HCT116 (cell line): Measurements from ENCODE around the gene PRKCZ. TPM values are rescaled to one million over a fixed set of nuclear protein-coding genes. Genes with fewer than 3 reads are reported as not detected.

Experiments used
- ATAC-seq: fragments of 200-7000 bp; cut with Tn5 transposase; 2 replicates; pipeline ENCODE4 v1.9.1; 2020; ENCODE audit warnings: mild to moderate bottlenecking, moderate library complexity
- BruUV-seq: library from RNA; stranded (reverse); fragments of 400-500 nt; replicated peaks from 2 replicates; lab custom pipeline; 2021; lab: Mats Ljungman, UMichigan
- CTCF ChIA-PET: fragments of 300-600 bp; sonication (Branson Sonifier 250); formaldehyde crosslinking; loops from one replicate; lab custom pipeline; 2021; ENCODE audit warnings: antibody characterized with exemption; lab: Charles Lee
- POLR2A ChIA-PET: fragments of 300-600, 350-600 bp; sonication (Branson Sonifier 250); formaldehyde crosslinking; loops from one replicate; lab custom pipeline; 2021; ENCODE audit warnings: antibody characterized with exemption; lab: Charles Lee
- RAD21 ChIA-PET, 2 experiments: fragments of 300-600 bp; sonication (Branson Sonifier 250); formaldehyde crosslinking; loops; one replicate each; lab custom pipeline; 2023; ENCODE audit warnings: low total read pairs in 2 of 2; ENCODE audit not compliant: uncharacterized antibody in 2 of 2, unreplicated experiment in 2 of 2, low non-redundant PET in 1 of 2; lab: Charles Lee
- DNase-seq: peaks from one replicate; pipeline ENCODE4 v3.0.0-alpha.2; 2010; ENCODE audit warnings: low read depth, low spot score
- H2AFZ ChIP-seq: fragments of 200-600 bp; shearing (Covaris generic), sonication (generic); 2 replicates; pipeline ENCODE4 v1.6.1; 2017; ENCODE audit warnings: low read depth, mixed run types, mixed read lengths, antibody characterized with exemption, low read length; ENCODE audit not compliant: poor library complexity, severe bottlenecking
- H3K27ac ChIP-seq: 2 replicates; pipeline ENCODE4 v1.5.1; 2012; ENCODE audit warnings: low read depth, low read length
- H3K27me3 ChIP-seq: fragments of 200-600 bp; sonication (generic); 2 replicates; pipeline ENCODE4 v1.6.1; 2016; ENCODE audit warnings: mixed run types, low read length, mixed read lengths; ENCODE audit not compliant: insufficient read depth
- H3K36me3 ChIP-seq, 2 experiments: fragments of 200-500 bp in 1 of 2; fragments of 200-600 bp in 1 of 2; sonication (Bioruptor generic) in 1 of 2; sonication (generic) in 1 of 2; 2 replicates each; pipeline versions ENCODE4 v1.5.1 to v1.6.1; 2014 to 2016; ENCODE audit warnings: low read length in 2 of 2, inconsistent platforms in 1 of 2, mixed read lengths in 1 of 2, mixed run types in 1 of 2; ENCODE audit not compliant: insufficient read depth in 2 of 2, control insufficient read depth in 1 of 2
- H3K4me1 ChIP-seq, 2 experiments: fragments of 200-600 bp in 1 of 2; sonication (generic) in 1 of 2; 2 replicates each; pipeline versions ENCODE4 v1.5.1 to v1.6.1; 2012 to 2017; ENCODE audit warnings: low read length in 2 of 2, inconsistent platforms in 1 of 2, mild to moderate bottlenecking in 1 of 2, mixed read lengths in 1 of 2, mixed run types in 1 of 2, moderate library complexity in 1 of 2; ENCODE audit not compliant: insufficient read depth in 2 of 2, control insufficient read depth in 1 of 2
- H3K4me2 ChIP-seq: fragments of 200-600 bp; sonication (generic); 2 replicates; pipeline ENCODE4 v1.6.1; 2017; ENCODE audit warnings: mixed run types, low read length, mixed read lengths
- H3K4me3 ChIP-seq, 2 experiments: fragments of 200-600 bp in 1 of 2; sonication (generic) in 1 of 2; replicated peaks in 1 of 2; 2 replicates each; pipeline ENCODE4 v1.5.1; 2011 to 2016; ENCODE audit warnings: low read length in 2 of 2, control low read depth in 1 of 2, low read depth in 1 of 2, mild to moderate bottlenecking in 1 of 2, mixed read lengths in 1 of 2, mixed run types in 1 of 2
- H3K79me2 ChIP-seq: fragments of 200-600 bp; sonication (generic); 2 replicates; pipeline ENCODE4 v1.6.1; 2017; ENCODE audit warnings: mild to moderate bottlenecking, mixed run types, low read length, moderate library complexity, mixed read lengths; ENCODE audit not compliant: insufficient read depth
- H3K9ac ChIP-seq: fragments of 200-600 bp; sonication (generic); 2 replicates; pipeline ENCODE4 v1.6.1; 2016; ENCODE audit warnings: low read length, mixed read lengths
- H3K9me2 ChIP-seq: fragments of 200-600 bp; sonication (generic), shearing (Covaris generic); 2 replicates; pipeline ENCODE4 v1.6.1; 2017; ENCODE audit warnings: mixed run types, mild to moderate bottlenecking, moderate library complexity; ENCODE audit not compliant: insufficient read depth
- H3K9me3 ChIP-seq, 2 experiments: fragments of 200-500 bp in 1 of 2; fragments of 200-600 bp in 1 of 2; sonication (Bioruptor generic) in 1 of 2; sonication (generic) in 1 of 2; 2 replicates each; pipeline ENCODE4 v1.6.1; 2014 to 2017; ENCODE audit warnings: low read length in 2 of 2, mixed read lengths in 2 of 2, inconsistent platforms in 1 of 2, low read depth in 1 of 2, mild to moderate bottlenecking in 1 of 2, mixed run types in 1 of 2, moderate library complexity in 1 of 2; ENCODE audit not compliant: control insufficient read depth in 1 of 2, insufficient read depth in 1 of 2
- H4K20me1 ChIP-seq: fragments of 200-600 bp; sonication (generic), shearing (Covaris generic); 2 replicates; pipeline ENCODE4 v1.6.1; 2017; ENCODE audit warnings: mixed run types, mild to moderate bottlenecking, moderate library complexity; ENCODE audit not compliant: insufficient read depth
- CBX3 ChIP-seq: IDR thresholded peaks from 2 replicates; pipeline ENCODE4 v1.6.1; 2012; ENCODE audit warnings: low read depth
- CEBPB ChIP-seq: IDR thresholded peaks from 2 replicates; pipeline ENCODE4 v1.6.1; 2012; ENCODE audit warnings: low read depth
- EGR1 ChIP-seq: IDR thresholded peaks from 2 replicates; pipeline ENCODE4 v1.6.1; 2012; ENCODE audit warnings: low read depth
- ELF1 ChIP-seq: IDR thresholded peaks from 2 replicates; pipeline ENCODE4 v1.6.1; 2012; ENCODE audit warnings: low read depth, borderline replicate concordance
- EZH2 ChIP-seq: fragments of 200-600 bp; sonication (generic); IDR thresholded peaks from 2 replicates; pipeline ENCODE4 v1.6.1; 2017; ENCODE audit warnings: antibody characterized with exemption, mixed run types
- FOSL1 ChIP-seq: IDR thresholded peaks from 2 replicates; pipeline ENCODE4 v1.6.1; 2012; ENCODE audit warnings: low read depth
- JUND ChIP-seq: IDR thresholded peaks from 2 replicates; pipeline ENCODE4 v1.6.1; 2012
- POLR2A ChIP-seq: IDR thresholded peaks from 2 replicates; pipeline ENCODE4 v1.7.0; 2011; ENCODE audit warnings: borderline replicate concordance; ENCODE audit not compliant: insufficient read depth, insufficient read length; ENCODE audit errors: extremely low read depth
- POLR2AphosphoS5 ChIP-seq: IDR thresholded peaks from 2 replicates; pipeline ENCODE4 v1.6.1; 2011; ENCODE audit warnings: mild to moderate bottlenecking, low read depth, low read length, moderate library complexity
- SIN3A ChIP-seq: IDR thresholded peaks from 2 replicates; pipeline ENCODE4 v1.6.1; 2012; ENCODE audit warnings: low read depth
- SP1 ChIP-seq: IDR thresholded peaks from 2 replicates; pipeline ENCODE4 v1.6.1; 2012; ENCODE audit warnings: low read depth
- SRF ChIP-seq: IDR thresholded peaks from 2 replicates; pipeline ENCODE4 v1.6.1; 2012; ENCODE audit warnings: low read depth
- TCF7L2 ChIP-seq: IDR thresholded peaks from 2 replicates; pipeline ENCODE4 v1.7.0; 2011; ENCODE audit warnings: borderline replicate concordance, inconsistent platforms; ENCODE audit not compliant: insufficient read depth, insufficient read length; ENCODE audit errors: extremely low read depth
- YY1 ChIP-seq: IDR thresholded peaks from 2 replicates; pipeline ENCODE4 v1.6.1; 2011; ENCODE audit warnings: low read length, low read depth, moderate library complexity, mild to moderate bottlenecking; ENCODE audit not compliant: insufficient replicate concordance; ENCODE audit errors: extremely low read depth
- ZNF274 ChIP-seq: fragments of 200-500 bp; sonication (Bioruptor generic); IDR thresholded peaks from 2 replicates; pipeline ENCODE4 v1.6.1; 2014; ENCODE audit warnings: mild to moderate bottlenecking, low read depth, low read length, inconsistent platforms
- intact Hi-C: fragments of 100-400 bp; cut with micrococcal nuclease; formaldehyde crosslinking; loops from 2 replicates; pipeline ENCODE4 v1.10.0; 2022
- total RNA-seq: library from RNA; stranded (reverse); gene quantifications from one replicate; pipeline ENCODE4 v1.2.1, GENCODE V29; 2021; ENCODE audit not compliant: unreplicated experiment
- TF ChIP-seq, protein P1 (sequence below): IDR thresholded peaks from 2 replicates; pipeline ENCODE4 v1.6.1; 2012
- TF ChIP-seq, protein P2 (sequence below): IDR thresholded peaks from 2 replicates; pipeline ENCODE4 v1.6.1; 2011; ENCODE audit warnings: mild to moderate bottlenecking, low read length, moderate library complexity; ENCODE audit not compliant: insufficient replicate concordance; ENCODE audit errors: extremely low read depth
- TF ChIP-seq, protein P3 (sequence below), 3 experiments: fragments of 200-600 bp in 1 of 3; sonication (generic) in 1 of 3; IDR thresholded peaks in 2 of 3; conservative IDR thresholded peaks in 1 of 3; 2 replicates each; pipeline ENCODE4 v1.5.1; 2012 to 2017; ENCODE audit warnings: low read depth in 2 of 3, low read length in 2 of 3, antibody characterized with exemption in 1 of 3, borderline replicate concordance in 1 of 3, control low read depth in 1 of 3, mild to moderate bottlenecking in 1 of 3, mixed read lengths in 1 of 3, mixed run types in 1 of 3, moderate library complexity in 1 of 3; ENCODE audit not compliant: insufficient read depth in 1 of 3

PRKCZ gene
- total RNA-seq, 1 experiment from 2014 or later, result 46.8 TPM

DNA sequence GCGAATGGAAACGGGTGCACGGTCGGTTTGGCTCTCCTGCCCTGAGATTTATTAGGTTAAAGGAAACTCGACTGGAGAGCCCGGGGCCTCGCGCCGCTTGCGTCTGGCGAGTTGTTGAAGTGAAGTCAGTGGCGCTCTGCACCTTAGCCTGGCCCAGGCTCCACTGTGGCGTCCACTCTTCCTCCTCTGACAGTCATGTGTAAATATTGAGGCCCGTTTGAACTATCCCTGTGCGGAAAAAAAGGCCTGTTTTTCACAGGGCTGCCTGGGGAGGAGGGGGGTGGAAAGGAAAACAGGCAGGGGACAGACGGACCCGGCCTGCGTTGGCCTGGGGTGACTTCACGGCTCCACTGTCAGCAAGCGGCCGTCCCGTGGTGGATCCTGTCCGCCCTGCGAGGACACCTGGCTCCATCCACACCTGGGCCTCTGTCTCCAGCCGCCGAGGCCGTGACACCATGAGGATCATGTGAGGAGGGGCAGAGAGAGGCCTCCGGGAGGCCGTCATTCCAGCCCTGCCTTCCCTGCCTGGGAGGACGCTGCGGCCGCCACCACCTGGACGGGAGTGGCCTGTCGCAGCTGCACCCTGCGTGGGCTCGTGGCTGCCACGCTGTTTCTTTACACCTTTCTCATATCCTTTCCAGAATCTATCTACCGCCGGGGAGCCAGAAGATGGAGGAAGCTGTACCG lies 84.6 kb downstream of the PRKCZ start (continued):
- TF ChIP-seq EGR1, result no peak
- TF ChIP-seq SP1, result no peak
- no peak for TF ChIP-seq FOSL1

DNA sequence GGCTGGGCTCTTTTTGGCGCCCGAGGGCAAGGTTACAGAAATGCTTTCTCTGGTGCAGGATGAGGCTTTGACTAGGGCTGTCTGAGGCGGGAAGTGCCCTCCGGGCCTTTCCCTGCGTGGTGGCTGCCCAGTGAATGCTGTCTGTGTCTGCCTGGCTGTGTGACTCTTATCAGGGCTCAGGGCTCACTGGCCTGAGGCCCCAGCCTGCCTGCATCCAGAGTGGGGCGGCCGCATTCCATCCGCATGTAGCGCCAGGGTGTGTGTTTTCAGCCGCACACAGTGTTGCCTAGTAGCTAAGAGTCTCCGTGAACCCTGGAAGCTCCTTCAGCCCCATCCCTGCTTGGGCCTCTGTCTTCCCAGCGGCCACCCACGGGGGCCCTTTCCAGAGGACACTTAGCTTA lies 85.2 kb downstream of the PRKCZ start:
- Histone ChIP-seq H3K9me2 (no peaks in the 10 kb centered on the region), H3K27me3 (no peaks in the 10 kb centered on the region), H3K4me1 (peaks cover 24 to 64% of the 10 kb centered on the region in 2 experiments), H2AFZ (no peak overlapping the region), H3K9me3 (no peaks in the 10 kb centered on the region), H3K36me3 (no peaks in the 10 kb centered on the region), H3K4me3 (no peak overlapping the region), H3K27ac (no peak overlapping the region), H3K79me2 (peaks cover 9% of the 10 kb centered on the region; the same call in 1 of the 2 replicates), H3K9ac (peak overlapping the region; percentile 17; the same call in 1 of the 2 replicates), H3K4me2 (peak overlapping the region; percentile 27), H4K20me1 (no peaks in the 10 kb centered on the region)
- POLR2A ChIA-PET, result no interaction called here
- DNase-seq (no peak), ATAC-seq (no peak)
- intact Hi-C loops, result no loop called here
- BruUV-seq, result no TSS peak
- RAD21 ChIA-PET, result no interaction called here
- CTCF ChIA-PET, result no interaction called here
- TF ChIP-seq, protein P1, sequence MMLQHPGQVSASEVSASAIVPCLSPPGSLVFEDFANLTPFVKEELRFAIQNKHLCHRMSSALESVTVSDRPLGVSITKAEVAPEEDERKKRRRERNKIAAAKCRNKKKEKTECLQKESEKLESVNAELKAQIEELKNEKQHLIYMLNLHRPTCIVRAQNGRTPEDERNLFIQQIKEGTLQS, result no peak
- TF ChIP-seq YY1 (no peak), JUND (no peak), EZH2 (no peak), ELF1 (no peak), TCF7L2 (no peak), EGR1 (no peak), CBX3 (no peak), SP1 (no peak), POLR2A (no peak), ZNF274 (no peak), SIN3A (no peak), SRF (no peak), CEBPB (no peak), POLR2AphosphoS5 (no peak)
- TF ChIP-seq, protein P2, sequence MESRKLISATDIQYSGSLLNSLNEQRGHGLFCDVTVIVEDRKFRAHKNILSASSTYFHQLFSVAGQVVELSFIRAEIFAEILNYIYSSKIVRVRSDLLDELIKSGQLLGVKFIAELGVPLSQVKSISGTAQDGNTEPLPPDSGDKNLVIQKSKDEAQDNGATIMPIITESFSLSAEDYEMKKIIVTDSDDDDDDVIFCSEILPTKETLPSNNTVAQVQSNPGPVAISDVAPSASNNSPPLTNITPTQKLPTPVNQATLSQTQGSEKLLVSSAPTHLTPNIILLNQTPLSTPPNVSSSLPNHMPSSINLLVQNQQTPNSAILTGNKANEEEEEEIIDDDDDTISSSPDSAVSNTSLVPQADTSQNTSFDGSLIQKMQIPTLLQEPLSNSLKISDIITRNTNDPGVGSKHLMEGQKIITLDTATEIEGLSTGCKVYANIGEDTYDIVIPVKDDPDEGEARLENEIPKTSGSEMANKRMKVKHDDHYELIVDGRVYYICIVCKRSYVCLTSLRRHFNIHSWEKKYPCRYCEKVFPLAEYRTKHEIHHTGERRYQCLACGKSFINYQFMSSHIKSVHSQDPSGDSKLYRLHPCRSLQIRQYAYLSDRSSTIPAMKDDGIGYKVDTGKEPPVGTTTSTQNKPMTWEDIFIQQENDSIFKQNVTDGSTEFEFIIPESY, result no peak
- TF ChIP-seq, protein P3, sequence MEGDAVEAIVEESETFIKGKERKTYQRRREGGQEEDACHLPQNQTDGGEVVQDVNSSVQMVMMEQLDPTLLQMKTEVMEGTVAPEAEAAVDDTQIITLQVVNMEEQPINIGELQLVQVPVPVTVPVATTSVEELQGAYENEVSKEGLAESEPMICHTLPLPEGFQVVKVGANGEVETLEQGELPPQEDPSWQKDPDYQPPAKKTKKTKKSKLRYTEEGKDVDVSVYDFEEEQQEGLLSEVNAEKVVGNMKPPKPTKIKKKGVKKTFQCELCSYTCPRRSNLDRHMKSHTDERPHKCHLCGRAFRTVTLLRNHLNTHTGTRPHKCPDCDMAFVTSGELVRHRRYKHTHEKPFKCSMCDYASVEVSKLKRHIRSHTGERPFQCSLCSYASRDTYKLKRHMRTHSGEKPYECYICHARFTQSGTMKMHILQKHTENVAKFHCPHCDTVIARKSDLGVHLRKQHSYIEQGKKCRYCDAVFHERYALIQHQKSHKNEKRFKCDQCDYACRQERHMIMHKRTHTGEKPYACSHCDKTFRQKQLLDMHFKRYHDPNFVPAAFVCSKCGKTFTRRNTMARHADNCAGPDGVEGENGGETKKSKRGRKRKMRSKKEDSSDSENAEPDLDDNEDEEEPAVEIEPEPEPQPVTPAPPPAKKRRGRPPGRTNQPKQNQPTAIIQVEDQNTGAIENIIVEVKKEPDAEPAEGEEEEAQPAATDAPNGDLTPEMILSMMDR (IDR thresholded peaks at IDR 0.05 in 2 of 3, conservative IDR thresholded peaks at IDR 0.05 in 1 of 3; ENCODE audit: borderline replicate concordance in 1 of 3, insufficient read depth in 1 of 3, low read depth in 2 of 3, low read length in 2 of 3), result no peak
